GM23338 (cell line): ENCODE results near the gene GORAB. TPM values are rescaled to one million over a fixed set of nuclear protein-coding genes. Genes with fewer than 3 reads are reported as not detected.

Experiments used
- ATAC-seq: fragments of 200-7000 bp; cut with Tn5 transposase; 3 replicates; pipeline ENCODE4 v1.9.1; 2020
- DNase-seq: peaks from one replicate; pipeline ENCODE4 v3.0.0-alpha.2; 2015; ENCODE audit warnings: low spot score
- H2AFZ ChIP-seq: fragments of 200-600 bp; sonication (generic); 2 replicates; pipeline ENCODE4 v1.8.0; 2016; ENCODE audit warnings: antibody characterized with exemption, mild to moderate bottlenecking, moderate library complexity
- H3F3A ChIP-seq: fragments of 200-600 bp; sonication (generic); replicated peaks from 2 replicates; pipeline ENCODE4 v1.8.0; 2017; ENCODE audit warnings: antibody characterized with exemption, mixed run types, low read depth
- H3K27ac ChIP-seq: fragments of 200-600 bp; sonication (generic); 2 replicates; pipeline ENCODE4 v1.6.1; 2016; ENCODE audit warnings: low read depth
- H3K27me3 ChIP-seq: fragments of 200-600 bp; sonication (generic); 2 replicates; pipeline ENCODE4 v1.8.0; 2016; ENCODE audit warnings: mild to moderate bottlenecking, mixed run types, moderate library complexity; ENCODE audit not compliant: insufficient read depth
- H3K36me3 ChIP-seq: fragments of 200-600 bp; sonication (generic); 2 replicates; pipeline ENCODE4 v1.8.0; 2016; ENCODE audit warnings: mild to moderate bottlenecking; ENCODE audit not compliant: insufficient read depth
- H3K4me1 ChIP-seq: fragments of 200-600 bp; sonication (generic); 2 replicates; pipeline ENCODE4 v1.8.0; 2016; ENCODE audit warnings: mild to moderate bottlenecking, moderate library complexity; ENCODE audit not compliant: insufficient read depth
- H3K4me2 ChIP-seq: fragments of 200-600 bp; sonication (generic); 2 replicates; pipeline ENCODE4 v1.7.1; 2017; ENCODE audit warnings: mixed run types
- H3K4me3 ChIP-seq: fragments of 200-600 bp; sonication (generic); 2 replicates; pipeline ENCODE4 v1.6.1; 2016; ENCODE audit warnings: mixed run types
- H3K79me2 ChIP-seq: fragments of 200-600 bp; sonication (generic); replicated peaks from 2 replicates; pipeline ENCODE4 v1.8.0; 2017; ENCODE audit warnings: mild to moderate bottlenecking; ENCODE audit not compliant: insufficient read depth
- H3K9me2 ChIP-seq: fragments of 200-600 bp; sonication (generic); 2 replicates; pipeline ENCODE4 v1.8.0; 2017; ENCODE audit not compliant: insufficient read depth
- H4K20me1 ChIP-seq: fragments of 200-600 bp; sonication (generic); replicated peaks from 2 replicates; pipeline ENCODE4 v1.8.0; 2017; ENCODE audit warnings: mild to moderate bottlenecking; ENCODE audit not compliant: insufficient read depth
- H3K27ac Mint-ChIP-seq: 2 replicates; pipeline ENCODE4 v1.8.0; 2020; ENCODE audit warnings: inconsistent platforms, mild to moderate bottlenecking, moderate library complexity, mixed read lengths
- H3K27me3 Mint-ChIP-seq: 3 replicates; pipeline ENCODE4 v1.8.0; 2022; ENCODE audit warnings: low read depth, mild to moderate bottlenecking, moderate library complexity, mixed read lengths, inconsistent platforms; ENCODE audit not compliant: insufficient read depth, poor library complexity
- H3K36me3 Mint-ChIP-seq: 3 replicates; pipeline ENCODE4 v1.8.0; 2021; ENCODE audit warnings: low read depth, mild to moderate bottlenecking, inconsistent platforms, moderate library complexity, mixed read lengths
- H3K4me1 Mint-ChIP-seq: 3 replicates; pipeline ENCODE4 v1.8.0; 2020; ENCODE audit warnings: mild to moderate bottlenecking, inconsistent platforms, mixed read lengths
- H3K4me3 Mint-ChIP-seq: 3 replicates; pipeline ENCODE4 v1.8.0; 2021; ENCODE audit warnings: moderate library complexity, mild to moderate bottlenecking, inconsistent platforms, mixed read lengths
- H3K9me3 Mint-ChIP-seq: 3 replicates; pipeline ENCODE4 v1.8.0; 2020; ENCODE audit warnings: moderate library complexity, mild to moderate bottlenecking, inconsistent platforms, mixed read lengths
- CREB1 ChIP-seq: fragments of 250-450 bp; sonication (Bioruptor Pico); IDR thresholded peaks from 2 replicates; pipeline ENCODE4 v1.5.0; 2020; ENCODE audit warnings: low read depth, mild to moderate bottlenecking, moderate library complexity
- EZH2 ChIP-seq: fragments of 200-600 bp; sonication (generic); IDR thresholded peaks from one replicate; pipeline ENCODE4 v1.8.0; 2017; ENCODE audit warnings: antibody characterized with exemption, mild to moderate bottlenecking, low read depth; ENCODE audit not compliant: unreplicated experiment
- EZH2phosphoT487 ChIP-seq: fragments of 200-600 bp; sonication (generic); IDR thresholded peaks from one replicate; pipeline ENCODE4 v1.8.1; 2018; ENCODE audit warnings: antibody characterized with exemption; ENCODE audit not compliant: unreplicated experiment
- JUNB ChIP-seq: IDR thresholded peaks from one replicate; pipeline ENCODE4 v1.6.1; 2016; ENCODE audit warnings: antibody characterized with exemption; ENCODE audit not compliant: unreplicated experiment
- POLR2AphosphoS5 ChIP-seq: IDR thresholded peaks from 2 replicates; pipeline ENCODE4 v1.6.1; 2016; ENCODE audit warnings: antibody characterized with exemption, low read depth
- STAT1 ChIP-seq: IDR thresholded peaks from one replicate; pipeline ENCODE4 v1.6.1; 2016; ENCODE audit warnings: antibody characterized with exemption; ENCODE audit not compliant: unreplicated experiment
- ZNF114 ChIP-seq: fragments of 250-450 bp; sonication (Bioruptor Pico); IDR thresholded peaks from 2 replicates; pipeline ENCODE4 v1.5.0; 2020; ENCODE audit warnings: mild to moderate bottlenecking, moderate library complexity
- polyA plus RNA-seq: library from polyadenylated mRNA; unstranded; fragments of >200 nt; fragmentation: Nextera tagmentation; extraction: Ambion mirVana; gene quantifications from 2 replicates; pipeline ENCODE4 v1.2.1, GENCODE V29; 2016
- total RNA-seq: library from RNA; depleted of rRNA; stranded (reverse); fragments of >200 nt; shearing (Covaris generic); gene quantifications from 2 replicates; pipeline ENCODE4 v1.2.3, GENCODE V29; 2014
- TF ChIP-seq, protein P1 (sequence below): IDR thresholded peaks from one replicate; pipeline ENCODE4 v1.6.1; 2018; ENCODE audit warnings: antibody characterized with exemption; ENCODE audit not compliant: unreplicated experiment
- TF ChIP-seq, protein P2 (sequence below): IDR thresholded peaks from 2 replicates; pipeline ENCODE4 v1.6.1; 2016; ENCODE audit warnings: antibody characterized with exemption

The GORAB gene
- total and polyA plus RNA-seq, 2 experiments from 2014 or later = 10.4 to 21.1 TPM

DNA sequence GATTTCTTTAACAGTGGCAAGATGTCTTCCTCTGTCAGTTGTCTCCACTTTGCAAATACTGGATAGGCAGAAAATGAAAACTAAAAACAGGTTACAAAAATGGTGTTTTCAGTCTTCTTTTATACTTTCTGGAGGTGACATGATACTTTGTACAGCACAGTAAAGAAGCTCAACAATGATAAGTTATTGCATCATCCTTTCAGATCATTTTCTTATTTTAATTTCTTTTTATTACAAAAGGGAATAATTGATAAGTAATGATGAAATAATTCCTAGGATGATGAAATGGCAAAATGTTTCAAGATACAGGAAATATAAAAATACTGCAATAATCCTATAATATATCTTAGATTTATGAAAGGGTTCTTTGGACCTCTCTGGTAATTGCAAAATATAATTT lies 16.5 kb downstream of the GORAB start:
- Histone ChIP-seq H3K79me2 (no peaks in the 10 kb centered on the region), H4K20me1 (peaks cover 2% of the 10 kb centered on the region; the same call in 1 of the 2 replicates), H3K9me2 (no peaks in the 10 kb centered on the region), H3K27ac (no peak overlapping the region), H3K4me3 (no peak overlapping the region), H3K36me3 (peaks cover 34% of the 10 kb centered on the region), H2AFZ (no peak overlapping the region), H3F3A (no peaks in the 10 kb centered on the region), H3K27me3 (no peaks in the 10 kb centered on the region), H3K4me2 (no peak overlapping the region), H3K4me1 (no peaks in the 10 kb centered on the region)
- Mint-ChIP-seq H3K4me3 (no peak overlapping the region), H3K27ac (no peak overlapping the region), H3K27me3 (no peaks in the 10 kb centered on the region), H3K36me3 (peaks cover 66% of the 10 kb centered on the region), H3K4me1 (no peaks in the 10 kb centered on the region), H3K9me3 (peaks cover 3% of the 10 kb centered on the region; the same call in 1 of the 3 replicates)
- ATAC-seq (no peak), DNase-seq (no peak)
- TF ChIP-seq, protein P1, sequence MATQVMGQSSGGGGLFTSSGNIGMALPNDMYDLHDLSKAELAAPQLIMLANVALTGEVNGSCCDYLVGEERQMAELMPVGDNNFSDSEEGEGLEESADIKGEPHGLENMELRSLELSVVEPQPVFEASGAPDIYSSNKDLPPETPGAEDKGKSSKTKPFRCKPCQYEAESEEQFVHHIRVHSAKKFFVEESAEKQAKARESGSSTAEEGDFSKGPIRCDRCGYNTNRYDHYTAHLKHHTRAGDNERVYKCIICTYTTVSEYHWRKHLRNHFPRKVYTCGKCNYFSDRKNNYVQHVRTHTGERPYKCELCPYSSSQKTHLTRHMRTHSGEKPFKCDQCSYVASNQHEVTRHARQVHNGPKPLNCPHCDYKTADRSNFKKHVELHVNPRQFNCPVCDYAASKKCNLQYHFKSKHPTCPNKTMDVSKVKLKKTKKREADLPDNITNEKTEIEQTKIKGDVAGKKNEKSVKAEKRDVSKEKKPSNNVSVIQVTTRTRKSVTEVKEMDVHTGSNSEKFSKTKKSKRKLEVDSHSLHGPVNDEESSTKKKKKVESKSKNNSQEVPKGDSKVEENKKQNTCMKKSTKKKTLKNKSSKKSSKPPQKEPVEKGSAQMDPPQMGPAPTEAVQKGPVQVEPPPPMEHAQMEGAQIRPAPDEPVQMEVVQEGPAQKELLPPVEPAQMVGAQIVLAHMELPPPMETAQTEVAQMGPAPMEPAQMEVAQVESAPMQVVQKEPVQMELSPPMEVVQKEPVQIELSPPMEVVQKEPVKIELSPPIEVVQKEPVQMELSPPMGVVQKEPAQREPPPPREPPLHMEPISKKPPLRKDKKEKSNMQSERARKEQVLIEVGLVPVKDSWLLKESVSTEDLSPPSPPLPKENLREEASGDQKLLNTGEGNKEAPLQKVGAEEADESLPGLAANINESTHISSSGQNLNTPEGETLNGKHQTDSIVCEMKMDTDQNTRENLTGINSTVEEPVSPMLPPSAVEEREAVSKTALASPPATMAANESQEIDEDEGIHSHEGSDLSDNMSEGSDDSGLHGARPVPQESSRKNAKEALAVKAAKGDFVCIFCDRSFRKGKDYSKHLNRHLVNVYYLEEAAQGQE = no peak
- TF ChIP-seq ZNF114 (CRISPR knock-in tag) (no peak), CREB1 (CRISPR knock-in tag) (no peak)

DNA sequence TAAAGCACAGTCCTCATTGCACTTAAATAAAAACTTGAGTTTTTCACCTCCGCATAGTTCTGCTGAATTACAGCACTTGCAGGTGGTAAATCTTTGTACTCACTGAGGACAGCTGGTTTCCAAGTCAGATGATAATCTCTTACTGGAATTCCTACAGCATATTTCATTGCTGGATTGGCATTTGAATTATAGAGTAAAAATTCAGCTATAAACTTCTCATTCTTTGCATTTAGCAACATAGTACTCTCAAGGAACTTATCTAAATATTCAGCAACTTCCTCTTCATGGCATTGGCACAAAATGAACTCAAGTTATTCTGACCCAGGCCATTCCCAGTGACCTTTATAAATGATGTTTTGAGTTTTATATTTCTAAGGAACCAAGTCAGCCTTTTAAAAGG lies 23.4 kb downstream of the GORAB start:
- no peaks in the 10 kb centered on the region for H3K36me3 ChIP-seq
- Mint-ChIP-seq H3K36me3 (peaks cover 17% of the 10 kb centered on the region; the same call in 2 of the 3 replicates), H3K4me1 (peaks cover 2% of the 10 kb centered on the region; the same call in 1 of the 3 replicates), H3K9me3 (no peaks in the 10 kb centered on the region), H3K27me3 (peaks cover 2% of the 10 kb centered on the region), H3K27ac (peak overlapping the region; percentile 21; the same call in 1 of the 2 replicates), H3K4me3 (no peak overlapping the region)
- H4K20me1 ChIP-seq = peaks cover 2% of the 10 kb centered on the region; the same call in 1 of the 2 replicates
- H3K4me2 ChIP-seq = no peak overlapping the region
- no peak for ATAC-seq
- H3K9me2 ChIP-seq = no peaks in the 10 kb centered on the region
- no peak overlapping the region for H3K27ac ChIP-seq
- H2AFZ ChIP-seq = no peak overlapping the region
- no peaks in the 10 kb centered on the region for H3F3A ChIP-seq
- H3K79me2 ChIP-seq = no peaks in the 10 kb centered on the region
- no peaks in the 10 kb centered on the region for H3K27me3 ChIP-seq
- no peak overlapping the region for H3K4me3 ChIP-seq
- no peak for DNase-seq
- peaks cover 5% of the 10 kb centered on the region; the same call in 1 of the 2 replicates for H3K4me1 ChIP-seq
- TF ChIP-seq EZH2phosphoT487 (no peak), POLR2AphosphoS5 (no peak), ZNF114 (CRISPR knock-in tag) (no peak), JUNB (no peak), STAT1 (no peak), EZH2 (no peak)
- TF ChIP-seq, protein P1 = no peak
- TF ChIP-seq, protein P2, sequence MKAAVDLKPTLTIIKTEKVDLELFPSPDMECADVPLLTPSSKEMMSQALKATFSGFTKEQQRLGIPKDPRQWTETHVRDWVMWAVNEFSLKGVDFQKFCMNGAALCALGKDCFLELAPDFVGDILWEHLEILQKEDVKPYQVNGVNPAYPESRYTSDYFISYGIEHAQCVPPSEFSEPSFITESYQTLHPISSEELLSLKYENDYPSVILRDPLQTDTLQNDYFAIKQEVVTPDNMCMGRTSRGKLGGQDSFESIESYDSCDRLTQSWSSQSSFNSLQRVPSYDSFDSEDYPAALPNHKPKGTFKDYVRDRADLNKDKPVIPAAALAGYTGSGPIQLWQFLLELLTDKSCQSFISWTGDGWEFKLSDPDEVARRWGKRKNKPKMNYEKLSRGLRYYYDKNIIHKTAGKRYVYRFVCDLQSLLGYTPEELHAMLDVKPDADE = no peak
